Endothelial cell of umbilical vein (primary cell): Measurements from ENCODE around the gene SP3. TPM values are rescaled to one million over a fixed set of nuclear protein-coding genes. Genes with fewer than 3 reads are reported as not detected.

Experiments
- BruUV-seq: library from RNA; stranded (reverse); fragments of 400-500 nt; replicated peaks from 2 replicates; lab custom pipeline; 2021; lab: Mats Ljungman, UMichigan
- CTCF ChIA-PET: fragments of 300-600, 350-600 bp; sonication (Branson Sonifier 250); formaldehyde crosslinking; loops from one replicate; lab custom pipeline; 2021; ENCODE audit warnings: antibody characterized with exemption, inconsistent platforms; lab: Charles Lee
- POLR2A ChIA-PET: fragments of 300-600, 350-600 bp; sonication (Branson Sonifier 250); formaldehyde crosslinking; loops from one replicate; lab custom pipeline; 2021; ENCODE audit warnings: antibody characterized with exemption, inconsistent platforms; lab: Charles Lee
- DNase-seq: peaks from one replicate; pipeline ENCODE4 v3.0.0-alpha.2; 2011; ENCODE audit warnings: low read depth, low spot score
- FAIRE-seq: peaks from 2 replicates; lab custom pipeline; 2011; peaks lifted over from hg19 to GRCh38; lab: Jason Lieb, UNC
- H2AFZ ChIP-seq: 2 replicates; pipeline ENCODE4 v1.6.0; 2012; ENCODE audit warnings: low read depth, low read length, control low read depth, inconsistent platforms
- H3K27ac ChIP-seq: 2 replicates; pipeline ENCODE4 v1.5.1; 2011; ENCODE audit warnings: low read depth, mild to moderate bottlenecking, control low read depth, low read length, moderate library complexity; ENCODE audit not compliant: insufficient read depth
- H3K27me3 ChIP-seq, 2 experiments: 2 replicates each; pipeline versions ENCODE4 v1.6.0 to v1.6.1; 2011; ENCODE audit warnings: low read length in 2 of 2, mixed read lengths in 1 of 2; ENCODE audit not compliant: control insufficient read depth in 2 of 2, insufficient read depth in 2 of 2
- H3K36me3 ChIP-seq, 2 experiments: 2 replicates in 1 of 2; 3 replicates in 1 of 2; pipeline ENCODE4 v1.5.1; 2011; ENCODE audit warnings: low read length in 2 of 2, mild to moderate bottlenecking in 1 of 2, moderate library complexity in 1 of 2; ENCODE audit not compliant: control insufficient read depth in 2 of 2, insufficient read depth in 2 of 2; ENCODE audit errors: extremely low read depth in 1 of 2
- H3K4me1 ChIP-seq: 3 replicates; pipeline ENCODE4 v1.5.1; 2011; ENCODE audit warnings: mild to moderate bottlenecking, low read length; ENCODE audit not compliant: control insufficient read depth, insufficient read depth; ENCODE audit errors: extremely low read depth
- H3K4me2 ChIP-seq: 2 replicates; pipeline ENCODE4 v1.6.1; 2011; ENCODE audit warnings: low read length, control low read depth, mixed read lengths; ENCODE audit not compliant: insufficient read depth
- H3K4me3 ChIP-seq, 3 experiments: fragments of 200-600 bp in 1 of 3; sonication (generic), shearing (Covaris generic) in 1 of 3; replicated peaks in 1 of 3; 2 replicates each; pipeline ENCODE4 v1.5.1; 2011 to 2016; ENCODE audit warnings: control low read depth in 3 of 3, low read length in 3 of 3, mild to moderate bottlenecking in 2 of 3, inconsistent platforms in 1 of 3, low read depth in 1 of 3, moderate library complexity in 1 of 3; ENCODE audit not compliant: insufficient read depth in 1 of 3
- H3K79me2 ChIP-seq: 2 replicates; pipeline ENCODE4 v1.6.0; 2012; ENCODE audit warnings: low read length, inconsistent platforms; ENCODE audit not compliant: control insufficient read depth, insufficient read depth
- H3K9ac ChIP-seq: replicated peaks from 2 replicates; pipeline ENCODE3; 2011; ENCODE audit warnings: low read length, control low read depth; ENCODE audit not compliant: insufficient read depth; ENCODE audit errors: extremely low read depth
- H3K9me1 ChIP-seq: replicated peaks from 3 replicates; pipeline ENCODE4 v1.6.0; 2011; ENCODE audit warnings: mild to moderate bottlenecking, low read length; ENCODE audit not compliant: control insufficient read depth, insufficient read depth; ENCODE audit errors: extremely low read depth
- H3K9me3 ChIP-seq: replicated peaks from 2 replicates; pipeline ENCODE4 v1.5.1; 2012; ENCODE audit warnings: low read length, inconsistent platforms; ENCODE audit not compliant: control insufficient read depth, insufficient read depth
- H4K20me1 ChIP-seq: replicated peaks from 2 replicates; pipeline ENCODE3; 2011; ENCODE audit warnings: mild to moderate bottlenecking, low read length; ENCODE audit not compliant: control insufficient read depth, insufficient read depth; ENCODE audit errors: extremely low read depth
- EZH2 ChIP-seq: IDR thresholded peaks from 2 replicates; pipeline ENCODE4 v1.6.1; 2012; ENCODE audit warnings: borderline replicate concordance, low read depth, mild to moderate bottlenecking, moderate library complexity, low read length, inconsistent platforms; ENCODE audit not compliant: severe bottlenecking
- FOS ChIP-seq: IDR thresholded peaks from 2 replicates; pipeline ENCODE4 v1.6.1; 2011; ENCODE audit warnings: mild to moderate bottlenecking, low read length, moderate library complexity, borderline replicate concordance; ENCODE audit not compliant: insufficient read depth
- GATA2 ChIP-seq: IDR thresholded peaks from 2 replicates; pipeline ENCODE4 v1.7.0; 2011; ENCODE audit warnings: low read depth, mild to moderate bottlenecking, moderate library complexity, mixed read lengths, low read length; ENCODE audit not compliant: insufficient read length, insufficient read depth
- JUN ChIP-seq: IDR thresholded peaks from 2 replicates; pipeline ENCODE4 v1.6.1; 2011; ENCODE audit warnings: borderline replicate concordance, low read depth; ENCODE audit not compliant: insufficient read length, insufficient read depth
- MYC ChIP-seq: IDR thresholded peaks from one replicate; pipeline ENCODE4 v1.6.1; 2011; ENCODE audit warnings: mild to moderate bottlenecking, low read depth, low read length
- POLR2A ChIP-seq: IDR thresholded peaks from 2 replicates; pipeline ENCODE4 v1.6.1; 2012; ENCODE audit warnings: low read depth, mild to moderate bottlenecking, control low read depth, low read length
- POLR2AphosphoS5 ChIP-seq: IDR thresholded peaks from 2 replicates; pipeline ENCODE4 v1.6.1; 2012; ENCODE audit warnings: low read depth, mild to moderate bottlenecking, control low read depth, low read length, moderate library complexity; ENCODE audit not compliant: insufficient read depth
- dilution Hi-C: fragments of 300-500 bp; cut with MboI; formaldehyde crosslinking; loops from one replicate; pipeline ENCODE4 v1.15.0; 2019; ENCODE audit warnings: low sequenced_read_pairs; ENCODE audit not compliant: extremely low pct_ligation_motif_present
- intact Hi-C: fragments of 100-400 bp; cut with micrococcal nuclease; formaldehyde crosslinking; loops from one replicate; pipeline ENCODE4 v1.10.0; 2022
- polyA plus RNA-seq, 4 experiments: library from polyadenylated mRNA; depleted of rRNA in 3 of 4; stranded (reverse) in 3 of 4; unstranded in 1 of 4; fragments of >200 nt; gene quantifications; 2 replicates each; pipeline versions ENCODE4 v1.2.1 to v1.2.3, GENCODE V29; 2011 to 2012; ENCODE audit warnings: missing spikeins in 1 of 4
- total RNA-seq: library from RNA; stranded (reverse); gene quantifications from 2 replicates; pipeline ENCODE4 v1.2.3, GENCODE V29; 2021
- TF ChIP-seq, protein P1 (sequence below): IDR thresholded peaks from 2 replicates; pipeline ENCODE4 v1.6.1; 2011; ENCODE audit not compliant: insufficient read depth, insufficient read length
- TF ChIP-seq, protein P2 (sequence below), 2 donors: IDR thresholded peaks; 1 replicate in 1 of 2; 2 replicates in 1 of 2; pipeline ENCODE4 v1.5.1; 2011; ENCODE audit warnings: low read length in 2 of 2, mild to moderate bottlenecking in 2 of 2, moderate library complexity in 2 of 2, control low read depth in 1 of 2, inconsistent platforms in 1 of 2, low read depth in 1 of 2; ENCODE audit not compliant: insufficient read depth in 1 of 2; ENCODE audit errors: extremely low read depth in 1 of 2

Gene SP3
- total and polyA plus RNA-seq, 2 donors (not counting 3 experiments of a cell fraction or from before 2014, with no cell fraction given), result 23.9 to 59.0 TPM

DNA sequence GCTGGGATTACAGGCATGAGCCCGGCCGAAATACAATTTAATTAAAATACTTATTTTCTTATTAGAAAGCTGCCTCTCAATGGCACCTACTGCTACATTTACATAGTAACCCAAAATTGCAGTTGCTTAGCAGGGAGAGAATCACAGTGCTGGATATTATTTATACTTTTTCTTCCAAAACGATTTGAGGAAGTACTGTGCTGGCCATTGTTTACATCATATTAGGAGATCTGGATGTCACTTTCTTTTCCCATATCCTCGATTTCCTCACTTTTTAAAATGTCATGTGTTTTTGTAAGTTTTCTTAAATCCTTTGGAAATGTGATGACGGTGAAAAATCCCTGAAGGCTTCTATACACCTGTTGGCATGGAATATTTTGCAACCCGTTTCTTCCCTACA, 3.4 kb upstream of the SP3 start:
- intact Hi-C loops, result no loop called here
- H3K4me2 ChIP-seq, result no peak overlapping the region
- dilution Hi-C loops, result no loop called here
- H3K36me3 ChIP-seq, result no peaks in the 10 kb centered on the region
- no peaks in the 10 kb centered on the region for H4K20me1 ChIP-seq
- no peak overlapping the region for H3K27ac ChIP-seq
- DNase-seq (no peak), FAIRE-seq (no peak)
- H3K27me3 ChIP-seq, result no peaks in the 10 kb centered on the region
- no peak overlapping the region for H3K4me3 ChIP-seq
- H3K9me3 ChIP-seq, result no peaks in the 10 kb centered on the region
- no peak overlapping the region for H3K9ac ChIP-seq
- ChIA-PET POLR2A (no interaction called here), CTCF (no interaction called here)
- no peak overlapping the region for H2AFZ ChIP-seq
- TF ChIP-seq EZH2 (no peak), GATA2 (no peak), POLR2AphosphoS5 (no peak), POLR2A (no peak), FOS (no peak), JUN (no peak), MYC (no peak)
- TF ChIP-seq, protein P1, sequence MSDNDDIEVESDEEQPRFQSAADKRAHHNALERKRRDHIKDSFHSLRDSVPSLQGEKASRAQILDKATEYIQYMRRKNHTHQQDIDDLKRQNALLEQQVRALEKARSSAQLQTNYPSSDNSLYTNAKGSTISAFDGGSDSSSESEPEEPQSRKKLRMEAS, result no peak
- TF ChIP-seq, protein P2, sequence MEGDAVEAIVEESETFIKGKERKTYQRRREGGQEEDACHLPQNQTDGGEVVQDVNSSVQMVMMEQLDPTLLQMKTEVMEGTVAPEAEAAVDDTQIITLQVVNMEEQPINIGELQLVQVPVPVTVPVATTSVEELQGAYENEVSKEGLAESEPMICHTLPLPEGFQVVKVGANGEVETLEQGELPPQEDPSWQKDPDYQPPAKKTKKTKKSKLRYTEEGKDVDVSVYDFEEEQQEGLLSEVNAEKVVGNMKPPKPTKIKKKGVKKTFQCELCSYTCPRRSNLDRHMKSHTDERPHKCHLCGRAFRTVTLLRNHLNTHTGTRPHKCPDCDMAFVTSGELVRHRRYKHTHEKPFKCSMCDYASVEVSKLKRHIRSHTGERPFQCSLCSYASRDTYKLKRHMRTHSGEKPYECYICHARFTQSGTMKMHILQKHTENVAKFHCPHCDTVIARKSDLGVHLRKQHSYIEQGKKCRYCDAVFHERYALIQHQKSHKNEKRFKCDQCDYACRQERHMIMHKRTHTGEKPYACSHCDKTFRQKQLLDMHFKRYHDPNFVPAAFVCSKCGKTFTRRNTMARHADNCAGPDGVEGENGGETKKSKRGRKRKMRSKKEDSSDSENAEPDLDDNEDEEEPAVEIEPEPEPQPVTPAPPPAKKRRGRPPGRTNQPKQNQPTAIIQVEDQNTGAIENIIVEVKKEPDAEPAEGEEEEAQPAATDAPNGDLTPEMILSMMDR (IDR thresholded peaks at IDR 0.05; ENCODE audit: extremely low read depth in 1 of 2, insufficient read depth in 1 of 2, low read depth in 1 of 2, low read length in 2 of 2), result no peak
- no peaks in the 10 kb centered on the region for H3K9me1 ChIP-seq
- no peaks in the 10 kb centered on the region for H3K79me2 ChIP-seq
- BruUV-seq, result no TSS peak
- peaks cover 9% of the 10 kb centered on the region for H3K4me1 ChIP-seq
